A204.1 (cell line): ENCODE measurements around the gene CYP26A1.
"Not testable (repeated sequence)": the region's sequence is repeated elsewhere in the genome, so short reads cannot be mapped to it uniquely, and the experiment has no call there.

Source experiments
- FAIRE-seq: peaks from 2 replicates; lab custom pipeline; 2012; peaks lifted over from hg19 to GRCh38; lab: Jason Lieb, UNC

The CYP26A1 gene

DNA sequence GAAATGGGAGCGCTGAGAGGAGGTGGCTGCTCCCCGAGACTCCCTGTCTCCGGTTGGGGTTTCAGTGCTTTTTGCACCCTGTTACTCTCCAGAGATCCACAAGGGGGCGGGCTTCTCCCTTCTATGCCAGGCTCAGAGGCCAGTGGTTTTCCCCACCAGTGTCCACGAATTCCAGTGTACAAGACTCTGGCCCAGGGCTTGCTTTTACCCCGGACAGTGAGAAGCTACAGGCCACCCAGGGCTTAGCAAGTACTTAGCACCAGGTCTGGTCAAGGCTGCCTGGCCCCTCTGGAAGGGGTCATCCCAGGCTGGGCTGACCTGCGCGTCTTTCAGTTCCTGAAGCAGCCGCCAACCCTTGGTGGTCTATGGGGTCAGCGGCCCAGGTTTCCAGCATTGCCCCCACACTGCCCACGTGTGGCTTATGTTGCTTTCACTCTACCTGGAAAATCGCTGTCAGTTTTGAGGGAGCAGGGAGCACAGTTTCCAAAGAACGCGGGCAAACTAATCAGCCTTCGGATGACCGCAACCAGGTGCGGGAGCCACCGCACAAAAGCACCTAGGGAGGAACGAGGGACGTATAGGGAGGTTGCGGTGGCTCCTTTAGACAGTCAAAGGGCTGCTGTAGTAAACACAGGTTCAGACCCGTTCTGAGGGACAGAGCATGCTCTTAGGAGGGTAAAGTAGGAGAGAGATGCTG lies 6.8 kb downstream of the CYP26A1 start:
- no peak for FAIRE-seq

DNA sequence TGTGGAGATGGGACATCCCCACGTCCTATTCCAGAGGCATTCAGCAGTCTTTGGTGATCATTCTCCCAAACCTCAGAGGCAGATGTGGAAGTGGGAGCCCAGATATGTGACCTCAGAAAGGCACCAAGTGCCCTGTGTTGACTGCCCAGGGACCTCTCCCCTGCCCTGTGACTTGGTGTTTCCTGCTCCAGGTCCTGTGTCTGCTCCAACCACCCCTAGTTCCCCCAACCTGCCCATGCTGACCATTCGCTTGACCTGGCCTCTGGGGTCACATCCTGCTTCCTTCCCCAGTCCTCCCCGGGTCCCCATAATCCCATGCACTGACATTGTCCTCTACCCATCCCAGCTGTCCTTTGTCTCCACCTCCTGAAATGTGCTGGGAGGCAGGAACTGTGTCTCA lies 7.6 kb downstream of the CYP26A1 start:
- FAIRE-seq = no peak

- FAIRE-seq = no peak
These were observed 8.1 kb downstream of the CYP26A1 start for GRCh38 chr10:93081834-93082233.

DNA sequence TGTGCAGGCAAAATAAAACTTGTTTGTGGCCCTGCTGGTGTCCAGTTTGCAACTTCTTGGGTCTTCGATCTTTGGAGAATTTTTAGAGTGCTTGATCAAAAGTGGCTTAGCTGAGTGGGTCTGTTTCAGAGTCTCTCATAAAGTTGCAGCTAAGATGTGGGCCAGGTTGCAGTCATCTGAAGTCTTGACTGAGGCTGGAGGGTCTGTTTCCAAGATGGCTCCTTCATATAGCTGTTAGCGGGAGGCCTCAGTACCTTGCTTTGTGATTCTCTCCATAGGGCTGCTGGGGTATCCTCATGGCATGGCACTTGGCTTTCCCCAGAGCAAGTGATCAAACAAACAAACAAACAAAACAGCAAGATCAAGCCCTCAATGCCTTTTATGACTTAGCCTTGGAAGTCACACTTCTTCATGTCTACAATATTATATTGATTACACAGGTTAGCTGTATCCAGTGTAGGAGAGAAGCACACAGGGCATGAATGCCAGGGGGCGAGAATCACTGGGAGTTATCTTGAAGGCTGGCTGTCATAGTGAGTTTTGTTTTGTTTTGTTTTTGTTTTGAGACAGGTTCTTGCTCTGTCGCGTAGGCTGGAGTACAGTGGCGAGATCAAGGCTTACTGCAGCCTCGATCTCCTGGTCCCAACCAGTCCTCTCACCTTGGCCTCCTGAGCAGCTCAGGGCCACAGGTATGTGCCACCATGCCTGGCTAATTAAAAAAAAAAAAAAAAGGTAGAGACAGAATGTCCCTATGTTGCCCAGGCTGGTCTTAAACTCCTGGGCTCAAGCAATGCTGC lies 10.2 kb downstream of the CYP26A1 start:
- no peak for FAIRE-seq

GRCh38 chr10:93085272-93085859 lies 11.7 kb downstream of the CYP26A1 start:
- FAIRE-seq = no peak

DNA sequence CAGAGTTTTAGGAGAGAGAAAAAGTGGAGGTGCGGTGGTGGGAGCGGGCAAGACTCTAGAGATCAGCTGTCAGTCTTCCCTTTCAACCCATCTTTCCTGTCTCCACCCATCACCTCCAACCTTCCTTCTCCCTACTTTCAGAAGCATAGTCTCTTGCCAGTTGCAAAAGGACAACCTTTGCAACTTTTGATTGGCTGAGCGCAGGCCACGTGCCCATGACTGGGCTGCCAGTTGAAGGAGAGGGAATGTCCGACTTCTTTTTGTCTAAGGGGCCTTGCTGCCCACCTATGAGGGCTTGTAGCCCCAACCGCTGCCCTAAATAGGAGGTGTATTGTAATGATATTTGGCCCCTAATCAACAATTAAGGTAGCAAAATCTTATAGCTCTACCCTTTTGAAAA lies 12.6 kb downstream of the CYP26A1 start:
- no peak for FAIRE-seq

GRCh38 chr10:93087846-93088245 lies 14.2 kb downstream of the CYP26A1 start:
- no peak for FAIRE-seq

DNA sequence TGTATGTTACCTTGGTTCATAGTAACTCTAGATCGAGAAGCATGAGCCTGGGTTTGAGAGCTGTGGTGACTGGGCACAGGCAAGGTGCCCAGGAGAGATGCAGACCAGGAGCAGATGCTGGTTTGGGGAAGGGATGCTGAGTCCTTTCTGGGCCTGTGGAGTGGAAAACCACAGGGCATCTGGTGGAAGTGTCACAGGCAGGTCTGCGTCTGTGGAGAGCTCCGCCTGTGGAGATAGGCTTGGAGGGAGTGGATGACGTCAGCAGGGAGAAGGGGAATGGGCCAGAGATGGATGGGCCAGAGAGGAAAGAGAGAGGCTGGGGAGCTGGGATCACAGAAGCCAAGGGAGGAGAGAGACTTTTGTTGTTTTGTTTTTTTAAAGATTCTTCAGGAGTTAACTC lies 14.8 kb downstream of the CYP26A1 start:
- no peak for FAIRE-seq

GRCh38 chr10:93090619-93091018 lies 16.9 kb downstream of the CYP26A1 start:
- FAIRE-seq = no peak

- FAIRE-seq = peak; percentile 81
These were observed 18.3 kb downstream of the CYP26A1 start for GRCh38 chr10:93091960-93092359.

DNA sequence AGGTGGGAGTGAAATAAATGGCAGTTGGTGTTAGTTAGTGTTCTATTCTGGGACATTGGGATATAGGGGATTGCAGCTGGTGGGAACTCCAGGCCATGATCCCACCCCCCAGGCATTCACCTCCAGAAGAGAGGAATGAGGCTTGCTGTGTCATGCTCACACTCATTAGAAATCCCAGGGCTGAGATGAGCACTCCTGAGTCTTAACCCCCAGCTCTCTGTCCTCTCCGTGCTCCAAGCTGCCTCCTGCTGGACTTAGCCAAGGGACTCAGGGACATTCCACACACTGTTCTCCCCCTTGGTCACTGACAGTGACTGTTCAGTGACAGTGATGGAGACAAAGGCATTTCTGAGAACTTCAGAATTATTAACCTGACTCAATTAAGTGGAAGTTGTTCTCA lies 21.5 kb downstream of the CYP26A1 start:
- FAIRE-seq = no peak

GRCh38 chr10:93096901-93097300 lies 23.2 kb downstream of the CYP26A1 start:
- no peak for FAIRE-seq

DNA sequence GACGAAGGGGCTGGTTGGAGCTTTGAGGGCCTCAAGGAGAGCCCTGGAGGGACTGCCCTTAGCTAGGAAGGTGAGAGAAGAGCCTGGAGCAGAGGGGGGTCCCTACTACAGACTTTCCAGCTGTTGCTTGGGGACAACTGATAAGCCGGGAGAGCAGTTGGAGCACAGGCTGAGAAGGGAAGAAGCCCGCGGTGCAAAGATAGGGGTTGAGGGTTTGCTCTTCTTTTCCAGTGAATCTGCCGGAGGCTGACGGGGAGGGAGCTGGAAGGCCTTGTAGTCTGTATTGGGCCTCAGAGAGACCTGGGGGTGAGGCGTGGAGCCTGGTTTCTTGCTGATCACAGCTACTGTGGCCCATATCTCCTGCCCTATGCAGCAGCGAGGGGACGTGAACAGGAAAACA lies 23.7 kb downstream of the CYP26A1 start:
- no peak for FAIRE-seq

DNA sequence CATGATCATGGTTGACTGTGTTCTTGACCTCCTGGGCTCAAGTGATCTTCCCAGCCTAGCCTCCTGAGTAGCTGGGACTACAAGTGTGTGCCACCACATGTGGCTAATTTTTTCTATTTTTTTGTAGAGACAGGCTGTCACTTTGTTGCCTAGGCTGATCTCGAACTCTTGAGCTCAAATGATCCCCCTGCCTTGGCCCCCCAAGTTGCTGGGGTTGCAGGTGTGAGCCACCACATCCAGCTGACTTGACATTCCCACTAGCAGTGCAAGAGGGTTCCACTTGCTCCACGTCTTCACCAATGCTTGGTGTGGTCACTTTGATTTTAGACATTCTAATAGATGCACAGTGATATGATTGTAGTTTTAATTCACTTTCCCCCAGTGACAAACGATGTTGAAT lies 25.1 kb downstream of the CYP26A1 start:
- no peak for FAIRE-seq

DNA sequence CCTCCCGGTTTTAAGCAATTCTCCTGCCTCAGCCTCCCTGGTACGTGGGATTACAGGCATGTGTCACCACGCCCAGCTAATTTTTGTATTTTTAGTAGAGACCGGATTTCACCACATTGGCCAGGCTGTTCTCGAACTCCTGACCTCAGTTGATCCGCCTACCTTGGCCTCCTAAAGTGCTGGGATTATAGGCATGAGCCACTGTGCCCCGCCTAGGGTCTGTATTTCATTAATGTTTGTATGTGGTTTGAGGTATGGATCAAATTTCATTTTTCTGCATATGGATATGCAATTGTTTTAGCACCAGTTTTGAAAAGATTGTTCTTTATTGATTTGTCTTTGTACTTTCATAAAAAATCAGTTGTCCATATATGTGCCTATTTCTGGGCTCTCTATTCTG lies 26.0 kb downstream of the CYP26A1 start:
- no peak for FAIRE-seq

DNA sequence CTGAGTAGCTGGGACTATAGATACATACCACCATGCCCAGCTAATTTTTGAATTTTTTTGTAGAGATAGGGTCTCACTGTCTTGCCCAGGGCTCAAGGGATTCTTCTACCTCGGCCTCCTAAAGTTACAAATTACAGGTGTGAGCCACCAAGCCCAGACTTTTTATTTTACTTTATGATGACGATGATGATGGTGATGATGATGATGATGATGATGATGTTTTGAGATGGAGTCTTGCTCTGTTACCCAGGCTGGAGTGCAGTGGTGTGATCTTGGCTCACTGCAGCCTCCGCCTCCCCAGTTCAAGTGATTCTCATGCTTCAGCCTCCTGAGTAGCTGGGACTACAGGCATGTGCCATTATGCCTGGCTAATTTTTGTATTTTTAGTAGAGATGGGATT lies 27.5 kb downstream of the CYP26A1 start:
- FAIRE-seq = not testable (repeated sequence)

GRCh38 chr10:93103953-93104352 lies 30.3 kb downstream of the CYP26A1 start:
- no peak for FAIRE-seq

- no peak for FAIRE-seq
These were observed 33.0 kb downstream of the CYP26A1 start for GRCh38 chr10:93106631-93107072.

GRCh38 chr10:93110472-93111146 lies 36.9 kb downstream of the CYP26A1 start:
- FAIRE-seq = no peak

GRCh38 chr10:93113042-93113441 lies 39.3 kb downstream of the CYP26A1 start:
- FAIRE-seq = no peak

DNA sequence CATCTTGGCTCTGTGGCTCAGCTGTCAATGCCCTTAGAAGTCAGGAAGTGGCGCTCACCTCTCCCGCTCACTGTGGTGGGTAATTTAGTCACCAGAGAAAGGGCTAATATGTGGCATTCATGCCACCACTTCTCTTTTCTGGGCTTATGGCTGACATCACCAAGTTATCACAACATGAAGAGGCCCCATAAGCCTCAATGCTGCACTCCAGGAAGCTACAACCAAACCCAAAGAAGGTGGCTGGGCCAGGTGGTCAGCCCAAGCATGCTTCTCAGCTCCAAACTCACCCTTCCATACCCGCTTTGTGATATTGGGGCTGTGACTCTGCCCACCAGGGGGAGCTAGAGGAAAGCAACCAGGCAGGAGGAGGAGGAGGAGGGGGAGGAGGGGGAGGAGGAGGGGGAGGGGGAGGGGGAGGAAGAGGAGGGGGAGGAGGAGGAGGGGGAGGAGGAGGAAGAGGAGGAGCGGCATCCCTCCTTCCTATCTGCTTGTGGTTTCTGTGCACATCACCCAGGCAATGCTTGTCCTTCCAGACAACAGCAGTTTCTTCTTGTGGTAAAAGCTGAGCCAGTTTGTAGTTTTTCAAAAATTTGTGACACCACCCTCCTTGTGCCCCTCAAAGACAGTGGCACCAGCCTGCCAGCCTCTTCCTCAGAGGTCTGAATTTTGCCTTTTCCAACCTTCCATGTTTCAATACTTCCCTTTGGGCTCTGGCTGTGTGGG lies 42.1 kb downstream of the CYP26A1 start:
- no peak for FAIRE-seq

- no peak for FAIRE-seq
These were observed 47.6 kb downstream of the CYP26A1 start for GRCh38 chr10:93121311-93121710.
